ENCODE results near the gene LRRN4.

Gene LRRN4

GRCh38 chr20:6029538-6029937 is 24.3 kb downstream of the LRRN4 start:
- FAIRE-seq: no peak

GRCh38 chr20:6028818-6029217 is 25.0 kb downstream of the LRRN4 start:
- FAIRE-seq: no peak

GRCh38 chr20:6026051-6026450 is 27.8 kb downstream of the LRRN4 start:
- FAIRE-seq: no peak

- FAIRE-seq: no peak
Measured at GRCh38 chr20:6024768-6025167, 29.1 kb downstream of the LRRN4 start.

- no peak for FAIRE-seq
Measured at GRCh38 chr20:6017880-6018279, 36.0 kb downstream of the LRRN4 start.

GRCh38 chr20:6017467-6017866 is 36.4 kb downstream of the LRRN4 start:
- no peak for FAIRE-seq

- no peak for FAIRE-seq
Measured at GRCh38 chr20:6014957-6015356, 38.9 kb downstream of the LRRN4 start.

GRCh38 chr20:6014017-6014416 is 39.8 kb downstream of the LRRN4 start:
- no peak for FAIRE-seq

- FAIRE-seq: no peak
Measured at GRCh38 chr20:6012179-6012578, 41.7 kb downstream of the LRRN4 start.

- FAIRE-seq: no peak
Measured at GRCh38 chr20:6008254-6008653, 45.6 kb downstream of the LRRN4 start.

GRCh38 chr20:6007529-6008103 is 46.2 kb downstream of the LRRN4 start:
- FAIRE-seq: no peak

GRCh38 chr20:6007094-6007528 is 46.7 kb downstream of the LRRN4 start:
- FAIRE-seq: no peak

GRCh38 chr20:6006603-6006949 is 47.3 kb downstream of the LRRN4 start:
- FAIRE-seq: no peak

- FAIRE-seq: no peak
Measured at GRCh38 chr20:6000871-6001270, 53.0 kb downstream of the LRRN4 start.

- no peak for FAIRE-seq
Measured at GRCh38 chr20:5999783-6000182, 54.1 kb downstream of the LRRN4 start.

GRCh38 chr20:5996765-5997164 is 57.1 kb downstream of the LRRN4 start:
- no peak for FAIRE-seq

- no peak for FAIRE-seq
Measured at GRCh38 chr20:5991623-5992441, 62.0 kb downstream of the LRRN4 start.

- FAIRE-seq: no peak
Measured at GRCh38 chr20:5990946-5991345, 62.9 kb downstream of the LRRN4 start.
